HTR-8/SVneo (cell line): ENCODE results near the gene TMEM229B.

Experiments
- DNase-seq: peaks from one replicate; pipeline ENCODE4 v3.0.0; 2011; ENCODE audit warnings: low spot score, mixed read lengths; ENCODE audit not compliant: insufficient read length
- FAIRE-seq: peaks from 2 replicates; lab custom pipeline; 2011; peaks lifted over from hg19 to GRCh38; lab: Jason Lieb, UNC

TMEM229B gene

DNA sequence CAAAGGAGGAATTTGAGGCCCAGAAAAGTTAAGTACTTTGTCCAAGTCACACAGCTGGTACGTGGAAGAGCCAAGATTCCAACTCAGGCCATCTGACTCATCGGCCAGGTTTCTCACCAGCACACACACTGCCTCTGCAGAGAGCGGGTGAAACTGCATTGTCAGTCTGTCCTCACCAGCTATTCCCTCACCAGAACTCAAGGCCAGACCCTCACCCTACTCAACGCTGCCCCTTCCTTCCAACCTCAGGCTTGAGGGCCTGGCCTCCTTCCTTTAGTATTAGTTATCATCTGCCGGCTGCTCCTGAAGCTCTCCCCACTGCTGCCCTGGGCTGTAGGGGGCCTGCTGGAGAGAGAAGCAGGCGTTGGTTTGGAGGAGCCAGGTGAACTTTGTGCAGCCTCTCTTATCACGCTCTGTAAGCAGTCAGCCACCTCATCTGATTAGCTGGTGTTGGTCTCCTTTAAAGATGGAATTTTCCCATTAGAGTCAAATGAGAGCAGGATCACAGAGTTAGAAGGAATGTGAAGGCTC lies 60.0 kb downstream of the TMEM229B start:
- DNase-seq (no peak), FAIRE-seq (no peak)

DNA sequence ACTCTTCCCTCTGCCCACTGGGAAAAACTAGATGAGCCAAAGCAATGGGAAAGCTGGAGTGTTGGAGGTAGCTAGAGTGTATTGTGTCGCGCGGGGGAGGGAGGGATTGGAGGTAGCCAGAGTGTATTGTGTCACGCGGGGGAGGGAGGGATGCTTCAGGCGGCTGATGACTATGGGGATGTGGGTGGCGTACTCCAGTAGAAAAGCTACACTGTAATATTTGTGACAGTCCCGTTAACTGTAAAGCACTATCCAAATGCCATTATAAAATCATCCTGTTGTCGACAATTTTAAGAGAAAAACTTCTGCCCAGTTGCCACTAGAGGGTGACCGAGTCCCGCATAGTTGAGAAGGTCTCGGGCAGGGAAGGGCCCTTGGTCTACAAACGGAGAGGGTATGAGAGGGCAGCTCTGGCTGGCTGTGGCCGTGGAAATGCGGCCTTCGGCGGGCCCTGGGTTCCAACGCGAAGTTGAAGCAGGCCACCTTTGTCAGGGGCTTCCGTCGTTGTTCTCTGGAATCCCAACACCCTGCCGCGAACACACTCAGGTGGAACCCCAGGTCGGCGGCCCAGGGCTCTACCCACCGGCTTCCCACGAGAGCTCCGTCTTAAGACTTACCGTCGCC lies 61.4 kb downstream of the TMEM229B start:
- DNase-seq (peak; percentile 100), FAIRE-seq (peak; percentile 96)

DNA sequence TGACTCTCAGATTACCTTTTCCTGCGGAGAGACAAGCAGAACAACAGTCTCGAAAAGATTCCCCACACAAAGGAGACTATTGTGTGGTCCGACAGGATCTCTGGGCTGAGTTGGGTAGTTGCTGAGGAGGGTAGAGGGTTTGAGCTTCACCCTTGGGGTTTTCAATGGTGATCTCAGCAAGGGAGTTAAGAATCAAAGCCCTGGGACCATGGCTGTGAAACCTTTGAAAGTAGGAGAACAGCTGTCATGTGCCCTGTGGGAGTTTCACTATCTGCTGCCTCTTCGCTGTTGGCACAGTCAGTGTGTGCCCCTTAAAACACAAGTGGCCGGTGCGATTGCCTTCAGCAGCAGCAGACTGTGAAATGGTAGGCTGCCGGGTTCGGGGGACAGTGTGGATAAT lies 62.4 kb downstream of the TMEM229B start:
- DNase-seq (no peak), FAIRE-seq (peak; percentile 78)

DNA sequence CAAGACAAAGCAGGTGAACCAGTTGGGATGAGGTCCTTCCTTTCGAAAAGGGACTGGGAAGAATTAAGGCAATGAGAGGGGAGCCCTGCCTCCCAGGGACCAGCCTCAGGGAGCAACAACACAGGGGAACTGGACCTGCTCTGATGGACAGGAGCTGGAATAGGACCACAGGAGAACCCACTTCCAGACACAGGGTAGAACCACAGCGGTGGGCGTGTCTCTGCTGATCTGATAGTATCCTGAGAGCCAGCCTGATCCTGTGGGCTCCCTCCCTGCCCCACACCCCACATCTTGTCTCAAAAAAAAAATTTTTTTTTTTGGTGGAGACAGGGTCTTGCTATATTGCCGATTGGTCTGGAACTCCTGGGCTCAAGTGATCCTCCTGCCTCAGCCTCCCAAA lies 62.9 kb downstream of the TMEM229B start:
- FAIRE-seq, result no peak

DNA sequence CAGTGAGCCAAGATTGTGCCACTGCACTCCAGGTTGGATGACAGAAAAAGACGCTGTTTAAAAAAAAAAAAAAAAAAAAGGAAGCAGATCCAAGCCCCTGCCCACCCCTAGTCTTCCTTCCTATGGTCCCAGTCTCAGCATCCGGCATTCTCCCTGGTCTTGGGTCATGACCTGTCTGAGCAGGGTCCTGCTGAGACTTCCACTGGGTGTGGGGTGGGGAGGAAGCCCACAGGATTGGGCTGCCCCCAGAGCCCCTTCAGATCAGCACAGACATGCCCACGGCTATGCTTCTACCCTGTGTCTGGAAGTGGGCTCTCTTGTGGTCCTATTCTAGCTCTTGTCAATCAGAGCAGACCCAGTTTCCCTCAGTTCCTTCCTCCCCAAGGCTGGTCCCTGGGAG lies 64.0 kb downstream of the TMEM229B start:
- FAIRE-seq (no peak), DNase-seq (no peak)

More for the DNA sequence above, 62.9 kb downstream of the TMEM229B start:
- DNase-seq, result no peak

DNA sequence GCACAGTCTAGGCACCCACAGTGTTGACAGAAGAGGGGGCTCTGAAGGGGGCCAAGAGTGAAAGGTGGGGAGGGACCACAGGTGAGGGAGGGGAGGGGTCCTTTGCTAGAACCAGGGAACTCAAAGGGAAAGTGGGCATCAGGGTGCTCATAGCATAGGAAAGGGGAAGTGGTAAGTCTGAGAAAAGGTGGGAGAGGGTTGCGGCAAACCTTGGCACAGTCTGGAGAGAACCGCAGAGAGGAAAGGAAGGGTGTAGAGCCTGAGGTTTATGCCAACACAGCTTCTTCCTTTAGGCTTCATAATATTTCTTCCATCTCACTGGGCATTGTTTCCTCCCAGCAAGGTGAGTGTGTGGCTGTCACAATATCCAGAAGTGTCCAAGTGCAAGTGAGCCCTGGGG lies 65.1 kb downstream of the TMEM229B start:
- DNase-seq (no peak), FAIRE-seq (peak; percentile 71)

DNA sequence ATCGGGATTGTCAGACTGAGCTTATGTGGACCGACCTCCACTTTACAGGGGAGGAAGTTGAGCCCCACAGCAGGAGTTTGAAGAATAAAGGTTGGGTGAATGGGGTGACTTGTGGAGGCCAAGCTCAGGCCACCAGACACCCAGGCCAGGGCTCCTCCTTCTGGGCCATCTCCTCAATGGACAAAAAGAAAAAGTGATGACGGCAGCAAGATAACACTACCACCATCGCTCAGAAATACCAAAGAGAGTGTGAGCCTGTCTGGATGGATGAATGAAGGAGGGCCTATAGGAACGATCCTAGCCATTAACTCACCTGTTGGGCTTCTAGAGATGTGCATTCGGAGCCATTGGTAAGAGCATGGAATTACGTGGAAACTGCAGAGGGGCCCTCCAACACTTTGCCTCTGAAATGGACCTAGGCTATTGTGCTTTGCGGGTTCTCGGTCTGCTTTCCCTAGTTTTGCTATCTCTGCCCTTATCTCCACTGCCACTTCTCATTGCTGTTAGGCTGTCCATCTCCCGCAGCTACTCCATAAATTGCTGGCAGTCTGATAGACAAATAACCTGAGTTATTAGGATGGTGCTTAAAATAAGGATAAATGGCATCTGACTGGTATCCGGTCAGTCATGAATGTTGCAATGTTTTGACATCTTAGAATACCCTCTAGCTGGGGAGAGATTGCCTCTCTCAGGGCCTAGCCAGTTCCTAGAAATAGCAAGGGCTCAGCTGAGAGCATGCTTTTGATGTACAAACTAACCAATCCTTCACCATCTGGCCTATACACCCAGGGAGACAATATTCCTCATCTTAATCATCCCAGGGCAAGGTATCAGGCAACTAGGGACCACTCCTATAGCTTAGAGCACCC lies 66.9 kb downstream of the TMEM229B start:
- DNase-seq (no peak), FAIRE-seq (no peak)
